Mucosa of rectum (tissue), 2 donors: ENCODE results near the gene MFF.

Experiments
- H3K27ac ChIP-seq, 2 donors: one replicate each; pipeline ENCODE4 v1.7.0; 2013; ENCODE audit warnings: inconsistent platforms in 2 of 2, low read depth in 2 of 2, low read length in 2 of 2
- H3K27me3 ChIP-seq, 2 donors: one replicate each; pipeline ENCODE4 v1.7.0; 2013; ENCODE audit warnings: low read length in 2 of 2; ENCODE audit not compliant: control insufficient read depth in 2 of 2, insufficient read depth in 2 of 2
- H3K36me3 ChIP-seq, 2 donors: one replicate each; pipeline ENCODE4 v1.7.0; 2013; ENCODE audit warnings: low read length in 2 of 2; ENCODE audit not compliant: control insufficient read depth in 2 of 2, insufficient read depth in 2 of 2
- H3K4me1 ChIP-seq, 2 donors: one replicate each; pipeline ENCODE4 v1.7.0; 2013; ENCODE audit warnings: low read length in 2 of 2, mild to moderate bottlenecking in 1 of 2; ENCODE audit not compliant: control insufficient read depth in 2 of 2, insufficient read depth in 2 of 2
- H3K4me3 ChIP-seq, 2 donors: one replicate each; pipeline ENCODE4 v1.7.0; 2013; ENCODE audit warnings: low read length in 2 of 2
- H3K9ac ChIP-seq, 2 donors: one replicate each; pipeline ENCODE4 v1.7.0; 2013; ENCODE audit warnings: low read length in 2 of 2, low read depth in 1 of 2, mild to moderate bottlenecking in 1 of 2
- H3K9me3 ChIP-seq, 2 donors: one replicate each; pipeline ENCODE4 v1.7.0; 2013; ENCODE audit warnings: low read length in 2 of 2; ENCODE audit not compliant: control insufficient read depth in 2 of 2
- donor health status: healthy.
- donor health status: Normal muscosa, but diverticular disease.

Gene MFF

DNA sequence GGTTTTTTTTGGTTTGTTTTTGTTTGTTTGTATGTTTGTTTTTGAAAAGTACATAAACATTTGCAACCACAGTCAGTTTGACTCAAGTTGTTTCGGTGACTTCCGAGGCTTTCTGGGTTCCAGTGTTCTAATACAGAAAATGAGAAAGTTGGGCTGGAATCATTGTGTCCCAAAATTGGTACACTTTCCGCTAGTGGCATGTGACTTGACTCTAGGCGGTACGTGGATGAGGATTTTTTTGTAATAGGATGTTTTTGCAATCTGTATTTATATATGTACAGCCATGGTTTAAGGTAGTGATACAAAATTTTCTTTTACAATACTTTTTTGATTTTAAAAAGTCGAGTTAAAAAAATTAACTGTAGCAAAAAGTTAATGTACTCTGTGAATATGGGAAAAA, 1.7 kb downstream of the MFF start:
- H3K4me1 ChIP-seq: peaks cover 3 to 17% of the 10 kb centered on the region in 2 donors
- H3K27me3 ChIP-seq: no peaks in the 10 kb centered on the region
- peaks cover 3 to 7% of the 10 kb centered on the region in 2 donors for H3K36me3 ChIP-seq
- H3K9ac ChIP-seq: no peak overlapping the region
- H3K4me3 ChIP-seq: peak overlapping the region in 1 of 2 donors; percentile 98
- H3K9me3 ChIP-seq: no peaks in the 10 kb centered on the region
- H3K27ac ChIP-seq: no peak overlapping the region

DNA sequence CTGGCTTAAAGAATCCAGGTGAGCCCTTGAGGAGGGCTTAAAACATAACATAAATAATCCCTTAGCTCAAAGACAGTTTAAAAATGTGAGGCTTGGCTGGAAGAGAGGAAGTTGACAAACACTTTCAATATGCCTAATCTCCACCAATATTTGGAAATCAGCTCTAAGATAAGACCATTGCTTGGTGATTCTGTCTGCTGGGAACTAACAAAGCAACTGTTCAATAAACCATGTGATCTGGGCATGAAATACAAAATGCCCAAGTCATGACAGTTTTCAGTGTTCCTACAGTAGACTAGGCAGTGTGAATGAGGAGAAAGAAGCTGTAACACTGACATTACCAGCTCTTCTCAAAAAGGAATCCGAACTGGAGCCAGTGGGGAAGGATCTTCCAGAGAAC, 10.7 kb downstream of the MFF start:
- Histone ChIP-seq H3K27ac (no peak overlapping the region), H3K9me3 (no peaks in the 10 kb centered on the region), H3K9ac (no peak overlapping the region), H3K27me3 (no peaks in the 10 kb centered on the region), H3K36me3 (peaks cover 34 to 42% of the 10 kb centered on the region in 2 donors), H3K4me3 (no peak overlapping the region), H3K4me1 (no peaks in the 10 kb centered on the region)

DNA sequence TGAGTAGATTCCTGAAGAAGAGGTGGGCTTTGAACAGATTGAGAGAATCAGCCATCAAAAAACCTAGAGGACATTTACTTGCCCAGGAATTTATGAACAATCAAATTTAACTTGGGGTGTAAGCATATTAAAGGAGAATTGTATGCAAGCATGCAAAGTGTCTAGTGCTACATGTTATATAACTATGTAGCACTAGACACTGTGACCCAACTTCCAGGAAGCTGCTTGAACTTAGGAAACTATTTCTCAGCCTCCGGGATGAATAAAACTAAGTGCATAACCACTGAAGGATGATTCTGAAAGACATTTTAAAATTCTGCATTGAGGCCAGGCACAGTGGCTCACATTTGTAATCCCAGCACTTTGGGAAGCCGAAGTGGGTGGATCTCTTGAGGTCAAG, 12.4 kb downstream of the MFF start:
- no peaks in the 10 kb centered on the region for H3K9me3 ChIP-seq
- no peaks in the 10 kb centered on the region for H3K27me3 ChIP-seq
- H3K36me3 ChIP-seq: peaks cover 35 to 46% of the 10 kb centered on the region in 2 donors
- no peak overlapping the region for H3K9ac ChIP-seq
- H3K4me3 ChIP-seq: no peak overlapping the region
- H3K27ac ChIP-seq: no peak overlapping the region
- no peaks in the 10 kb centered on the region for H3K4me1 ChIP-seq

DNA sequence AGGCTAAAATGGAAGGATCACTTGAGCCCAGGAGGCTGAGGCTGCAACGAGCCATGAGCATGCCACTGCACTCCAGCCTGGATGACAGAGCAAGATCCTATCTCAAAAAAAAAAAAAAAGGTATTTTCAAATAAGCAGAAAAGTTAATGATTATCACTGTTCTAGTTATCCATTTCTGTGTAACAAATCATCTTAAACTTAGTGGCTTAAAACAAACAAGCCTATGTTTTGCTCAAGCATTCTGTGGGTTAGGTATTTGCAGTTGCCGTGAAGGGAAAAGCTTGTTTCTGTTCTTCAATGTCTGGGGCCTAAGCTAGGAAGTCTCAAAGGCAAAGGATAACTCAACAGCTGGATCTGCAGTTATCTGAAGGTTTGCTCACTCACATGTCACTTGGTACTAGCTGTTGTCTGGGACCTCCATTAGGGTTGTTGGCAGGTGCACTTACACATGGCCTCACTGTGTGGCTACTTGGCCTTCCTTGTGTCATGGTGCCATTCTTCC, 14.1 kb downstream of the MFF start:
- Histone ChIP-seq H3K9me3 (no peaks in the 10 kb centered on the region), H3K27me3 (no peaks in the 10 kb centered on the region), H3K36me3 (peaks cover 29 to 33% of the 10 kb centered on the region in 2 donors), H3K27ac (no peak overlapping the region), H3K4me1 (no peaks in the 10 kb centered on the region), H3K9ac (no peak overlapping the region), H3K4me3 (no peak overlapping the region)

- peaks cover 25 to 27% of the 10 kb centered on the region in 2 donors for H3K36me3 ChIP-seq
- no peak overlapping the region for H3K27ac ChIP-seq
- no peaks in the 10 kb centered on the region for H3K4me1 ChIP-seq
- no peaks in the 10 kb centered on the region for H3K27me3 ChIP-seq
- H3K9ac ChIP-seq: no peak overlapping the region
- H3K4me3 ChIP-seq: no peak overlapping the region
- no peaks in the 10 kb centered on the region for H3K9me3 ChIP-seq
Observed at GRCh38 chr2:227340106-227340505, 15.1 kb downstream of the MFF start.

DNA sequence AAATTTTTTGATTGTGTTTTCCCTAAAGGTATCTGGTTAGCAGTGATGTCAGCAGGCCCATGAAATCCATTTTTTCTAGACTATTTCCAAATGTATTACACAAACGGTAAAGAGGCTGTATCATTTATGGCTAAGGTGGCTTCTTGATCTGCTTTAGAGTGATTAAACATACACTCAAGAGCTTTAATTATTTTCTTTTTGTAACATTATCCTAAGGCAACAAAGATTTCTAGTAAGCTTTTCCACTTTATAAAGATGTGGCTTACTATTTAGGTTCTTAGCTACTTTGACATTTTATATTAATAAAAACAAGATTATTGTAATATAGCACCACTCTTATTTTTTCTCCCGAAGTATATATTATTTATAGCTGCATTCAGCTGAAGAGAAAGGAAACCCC, 16.5 kb downstream of the MFF start:
- Histone ChIP-seq H3K27ac (no peak overlapping the region), H3K4me3 (no peak overlapping the region), H3K36me3 (peaks cover 19 to 24% of the 10 kb centered on the region in 2 donors), H3K27me3 (no peaks in the 10 kb centered on the region), H3K9ac (no peak overlapping the region), H3K9me3 (no peaks in the 10 kb centered on the region), H3K4me1 (no peaks in the 10 kb centered on the region)

DNA sequence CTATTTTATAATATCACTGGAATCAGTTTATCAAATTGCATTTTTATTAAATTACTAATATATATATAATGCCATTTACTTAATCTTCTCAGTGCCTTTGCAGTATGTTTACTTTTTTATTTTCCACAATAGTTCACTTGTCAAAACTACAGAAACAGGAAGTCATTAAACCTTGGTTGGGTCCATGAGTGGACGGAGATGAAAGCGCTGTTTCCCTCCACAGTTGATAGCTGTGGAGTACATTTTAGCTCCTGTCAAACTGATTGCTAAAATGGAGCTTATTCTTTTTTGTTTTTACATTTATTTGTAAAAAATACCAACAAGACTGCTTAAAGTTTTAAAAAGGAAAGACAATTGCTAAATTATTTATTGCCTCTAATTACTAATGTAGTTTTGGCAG, 19.2 kb downstream of the MFF start:
- Histone ChIP-seq H3K27ac (no peak overlapping the region), H3K4me1 (no peaks in the 10 kb centered on the region), H3K9ac (no peak overlapping the region), H3K36me3 (peaks cover 26 to 29% of the 10 kb centered on the region in 2 donors), H3K4me3 (no peak overlapping the region), H3K9me3 (no peaks in the 10 kb centered on the region), H3K27me3 (no peaks in the 10 kb centered on the region)

- Histone ChIP-seq H3K27me3 (no peaks in the 10 kb centered on the region), H3K27ac (no peak overlapping the region), H3K4me3 (no peak overlapping the region), H3K9me3 (no peaks in the 10 kb centered on the region), H3K36me3 (peaks cover 20 to 31% of the 10 kb centered on the region in 2 donors), H3K9ac (no peak overlapping the region), H3K4me1 (no peaks in the 10 kb centered on the region)
Observed at GRCh38 chr2:227347117-227347516, 22.1 kb downstream of the MFF start.

DNA sequence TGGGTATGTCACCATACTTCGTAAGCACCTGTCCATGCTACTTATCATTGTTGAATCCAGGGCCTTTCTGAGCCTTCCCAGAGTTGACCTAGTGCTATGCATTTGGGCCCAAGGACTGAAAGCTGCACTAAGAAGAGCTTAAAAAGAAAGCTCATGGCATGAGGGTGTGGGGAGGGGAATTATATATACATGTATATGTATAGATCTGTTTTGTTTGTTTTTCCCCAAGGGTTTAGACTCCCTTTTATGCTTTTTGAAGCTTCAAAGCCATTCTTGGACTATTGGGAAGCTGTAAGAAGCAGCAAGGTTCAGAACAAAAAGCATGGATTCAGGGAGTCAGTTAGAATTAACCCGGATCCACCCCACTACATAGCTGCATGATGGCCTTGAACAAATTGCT, 23.3 kb downstream of the MFF start:
- H3K36me3 ChIP-seq: peaks cover 20 to 31% of the 10 kb centered on the region in 2 donors
- H3K27me3 ChIP-seq: no peaks in the 10 kb centered on the region
- no peaks in the 10 kb centered on the region for H3K4me1 ChIP-seq
- H3K9ac ChIP-seq: no peak overlapping the region
- H3K9me3 ChIP-seq: no peaks in the 10 kb centered on the region
- no peak overlapping the region for H3K4me3 ChIP-seq
- H3K27ac ChIP-seq: no peak overlapping the region

DNA sequence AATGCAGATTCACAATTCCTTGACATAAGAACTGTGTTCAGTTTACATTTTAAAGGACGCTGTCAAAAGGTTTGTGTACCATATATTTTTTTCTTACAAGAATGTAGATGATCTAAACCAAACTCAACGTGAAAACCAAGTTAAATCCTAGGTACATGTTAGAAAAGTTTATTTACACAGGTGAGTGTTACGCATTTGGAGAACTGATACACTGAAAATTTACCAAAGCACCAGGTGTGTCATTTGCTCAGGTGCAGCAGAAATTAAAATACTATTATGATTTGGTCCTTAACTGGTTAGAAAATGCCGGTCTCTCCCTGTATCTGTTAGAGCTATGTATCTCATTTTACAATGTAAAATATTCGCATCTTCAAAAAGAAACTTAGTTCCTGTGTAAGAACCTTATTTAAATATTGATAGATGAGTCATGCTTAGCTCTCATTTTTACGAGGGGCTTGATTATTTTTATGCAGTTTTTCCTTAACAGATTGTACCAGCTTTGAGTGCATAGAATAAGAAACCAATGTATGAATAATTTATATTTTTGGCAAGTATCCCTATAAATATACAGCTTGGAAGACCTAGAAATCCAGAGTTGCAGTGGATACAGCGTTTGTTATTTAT, 25.1 kb downstream of the MFF start:
- no peaks in the 10 kb centered on the region for H3K27me3 ChIP-seq
- no peak overlapping the region for H3K9ac ChIP-seq
- peaks cover 20 to 32% of the 10 kb centered on the region in 2 donors for H3K36me3 ChIP-seq
- no peak overlapping the region for H3K4me3 ChIP-seq
- no peaks in the 10 kb centered on the region for H3K9me3 ChIP-seq
- no peaks in the 10 kb centered on the region for H3K4me1 ChIP-seq
- no peak overlapping the region for H3K27ac ChIP-seq
